ENCODE data around the gene RDH13. TPM values are rescaled to one million over a fixed set of nuclear protein-coding genes. Genes with fewer than 3 reads are reported as not detected.

Gene RDH13
- total and polyA plus RNA-seq, 12 donors = 21.4 to 72.0 (median 53.2) TPM

DNA sequence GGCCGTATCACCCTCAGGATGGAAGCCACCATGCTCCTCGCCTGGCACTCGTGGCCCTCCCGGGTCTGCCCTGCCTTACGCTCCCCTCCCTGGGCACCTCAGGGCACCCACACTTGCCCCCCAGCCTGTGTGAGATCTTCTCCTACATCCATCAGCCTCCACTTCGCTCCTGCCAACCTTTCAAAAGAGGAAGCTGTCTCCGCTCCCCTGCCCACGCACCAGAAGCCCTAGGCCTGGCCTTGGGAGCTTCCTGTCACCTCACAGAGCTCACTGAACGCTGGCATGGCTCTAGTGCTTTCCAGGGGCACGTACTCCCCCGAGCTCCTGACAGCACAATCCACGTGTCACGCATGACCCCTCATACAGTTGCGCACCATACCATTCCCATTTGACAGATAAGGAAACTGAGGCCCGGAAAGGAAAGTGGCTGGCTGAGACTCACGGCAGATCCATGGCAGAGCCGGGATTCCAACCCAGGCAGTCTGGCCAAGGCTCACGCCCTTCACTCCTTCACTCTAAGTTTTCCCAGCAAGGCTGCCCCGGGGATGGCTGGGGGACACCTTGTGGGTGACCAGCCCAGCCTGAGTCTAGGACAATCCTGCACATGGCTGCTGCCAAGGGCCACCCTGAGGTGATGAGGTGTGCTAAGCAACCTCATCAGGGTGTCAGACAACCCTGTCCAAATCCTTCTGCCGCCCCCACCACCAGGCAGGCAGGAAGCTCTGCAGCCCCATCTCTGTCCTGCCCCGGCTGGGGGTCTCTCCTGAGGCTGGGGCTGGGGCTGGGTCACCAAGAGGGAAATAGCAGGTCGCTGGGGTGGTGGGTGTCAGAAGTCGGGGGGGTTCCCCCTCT, 35.1 kb upstream of the RDH13 start:
- DNase-seq (no peak), ATAC-seq (peak in 1 of 8 donors; percentile 24)
- Histone ChIP-seq H3K27me3 (no peaks in the 10 kb centered on the region), H3K36me3 (peaks cover 4 to 78% (median 56%) of the 10 kb centered on the region in 9 donors), H3K4me3 (no peak overlapping the region), H3K4me1 (peaks cover 5 to 36% (median 25%) of the 10 kb centered on the region in 9 donors), H3K27ac (peak overlapping the region in 4 of 10 donors; percentile 4 to 72 (median 64)), H3K9me3 (peaks cover 0 to 7% (median under 1%) of the 10 kb centered on the region in 11 donors)
- intact Hi-C loops (cut with DNase I) = no loop called here
- TF ChIP-seq, protein P1, sequence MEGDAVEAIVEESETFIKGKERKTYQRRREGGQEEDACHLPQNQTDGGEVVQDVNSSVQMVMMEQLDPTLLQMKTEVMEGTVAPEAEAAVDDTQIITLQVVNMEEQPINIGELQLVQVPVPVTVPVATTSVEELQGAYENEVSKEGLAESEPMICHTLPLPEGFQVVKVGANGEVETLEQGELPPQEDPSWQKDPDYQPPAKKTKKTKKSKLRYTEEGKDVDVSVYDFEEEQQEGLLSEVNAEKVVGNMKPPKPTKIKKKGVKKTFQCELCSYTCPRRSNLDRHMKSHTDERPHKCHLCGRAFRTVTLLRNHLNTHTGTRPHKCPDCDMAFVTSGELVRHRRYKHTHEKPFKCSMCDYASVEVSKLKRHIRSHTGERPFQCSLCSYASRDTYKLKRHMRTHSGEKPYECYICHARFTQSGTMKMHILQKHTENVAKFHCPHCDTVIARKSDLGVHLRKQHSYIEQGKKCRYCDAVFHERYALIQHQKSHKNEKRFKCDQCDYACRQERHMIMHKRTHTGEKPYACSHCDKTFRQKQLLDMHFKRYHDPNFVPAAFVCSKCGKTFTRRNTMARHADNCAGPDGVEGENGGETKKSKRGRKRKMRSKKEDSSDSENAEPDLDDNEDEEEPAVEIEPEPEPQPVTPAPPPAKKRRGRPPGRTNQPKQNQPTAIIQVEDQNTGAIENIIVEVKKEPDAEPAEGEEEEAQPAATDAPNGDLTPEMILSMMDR (IDR thresholded peaks at IDR 0.05) = no peak
- WGBS, 2 donors = 91 to 92% methylated on average over 23 of the region's 23 CpGs

DNA sequence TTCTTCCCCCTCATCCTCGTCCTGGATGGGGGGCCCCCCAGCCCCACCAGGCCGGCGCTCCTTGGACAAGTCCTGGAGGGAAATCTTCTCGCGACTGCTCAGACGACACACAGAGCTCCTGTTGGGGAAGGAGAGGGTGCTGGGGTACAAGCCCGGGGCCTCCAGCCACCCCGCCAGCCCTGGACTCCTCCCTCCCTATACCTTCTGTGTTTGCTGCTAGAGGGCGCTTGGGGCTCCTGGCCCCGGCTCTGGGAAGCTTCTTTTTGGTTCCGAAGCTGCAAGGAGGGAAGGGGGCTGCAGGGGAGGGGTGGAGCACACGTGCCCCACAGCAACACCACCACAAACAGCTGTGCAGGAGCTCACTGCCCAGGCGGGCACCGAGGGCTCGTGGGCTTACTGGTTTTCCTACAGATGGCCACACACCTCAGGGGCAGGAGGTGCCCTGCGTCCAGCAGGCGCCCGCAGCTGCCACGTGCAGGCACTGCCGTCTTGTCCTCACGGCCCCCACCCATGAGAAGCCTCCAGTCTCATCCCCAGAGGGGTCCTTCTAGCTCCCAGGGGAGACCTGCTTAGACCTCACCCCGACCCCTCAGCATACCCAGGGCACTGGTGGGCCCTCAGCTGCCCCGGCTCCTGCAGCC, 33.2 kb upstream of the RDH13 start:
- peaks cover 0 to 78% (median 52%) of the 10 kb centered on the region in 9 donors for H3K36me3 ChIP-seq
- WGBS, 2 donors = 84 to 85% methylated on average over 23 of the region's 23 CpGs
- ATAC-seq = no peak
- intact Hi-C loops (cut with DNase I) = no loop called here
- H3K4me3 ChIP-seq = no peak overlapping the region
- H3K4me1 ChIP-seq = peaks cover 5 to 36% (median 25%) of the 10 kb centered on the region in 9 donors
- DNase-seq = no peak
- no peak overlapping the region for H3K27ac ChIP-seq
- TF ChIP-seq, protein P1 (IDR thresholded peaks at IDR 0.05) = no peak
- H3K27me3 ChIP-seq = no peaks in the 10 kb centered on the region
- H3K9me3 ChIP-seq = no peaks in the 10 kb centered on the region

DNA sequence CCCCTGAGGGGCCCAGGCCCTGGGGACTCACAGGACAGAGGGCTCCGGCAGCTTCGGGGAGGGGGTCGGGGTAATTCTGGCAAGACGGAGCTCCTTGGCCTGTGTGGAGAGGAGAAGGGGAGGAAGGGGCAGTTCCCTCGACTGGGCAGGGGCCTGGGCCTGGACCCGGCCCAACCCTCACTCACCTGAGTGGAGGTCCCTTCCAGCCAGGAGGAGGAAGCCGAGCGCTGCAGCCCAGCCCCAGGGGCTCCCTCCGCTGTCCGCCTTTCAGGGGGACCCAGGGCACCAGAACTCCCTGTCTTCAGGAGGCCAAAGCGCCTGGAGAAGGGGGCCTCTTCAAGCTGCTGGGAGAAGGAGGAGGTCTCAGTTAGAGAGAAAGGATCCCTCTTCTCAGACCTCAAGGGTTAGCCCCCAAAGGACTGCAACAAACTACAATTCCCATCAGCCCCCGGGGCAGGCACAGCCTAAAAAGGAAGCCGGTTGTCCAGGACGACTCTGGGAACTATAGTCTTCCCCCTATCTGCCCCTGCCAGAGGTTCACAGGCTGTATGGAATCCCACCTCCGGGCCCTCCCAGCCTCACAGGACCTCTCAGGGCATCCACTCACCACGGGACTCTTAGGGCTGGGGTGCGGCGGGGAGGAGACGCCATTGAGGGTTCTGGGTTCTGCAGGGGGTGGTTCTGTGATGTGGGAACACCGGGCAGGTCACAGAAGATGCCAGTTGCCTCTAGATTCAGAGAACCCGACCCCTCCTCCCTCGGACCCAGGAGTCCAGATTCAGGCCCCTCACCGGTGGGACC, 32.5 kb upstream of the RDH13 start:
- H3K27ac ChIP-seq = peak overlapping the region in 2 of 10 donors; percentile 4 to 11
- no peaks in the 10 kb centered on the region for H3K27me3 ChIP-seq
- peaks cover 5 to 32% (median 23%) of the 10 kb centered on the region in 9 donors for H3K4me1 ChIP-seq
- H3K4me3 ChIP-seq = no peak overlapping the region
- TF ChIP-seq, protein P1 (IDR thresholded peaks at IDR 0.05) = no peak
- ATAC-seq (no peak), DNase-seq (no peak)
- H3K9me3 ChIP-seq = no peaks in the 10 kb centered on the region
- intact Hi-C loops (cut with DNase I) = no loop called here
- 81 to 83% methylated on average over 23 of the region's 23 CpGs for WGBS, 2 donors
- H3K36me3 ChIP-seq = peaks cover 0 to 78% (median 52%) of the 10 kb centered on the region in 9 donors
